Iris pigment epithelial cell (primary cell): Measurements from ENCODE around the gene ZNF664.
"Not testable (repeated sequence)": the region's sequence is repeated elsewhere in the genome, so short reads cannot be mapped to it uniquely, and the experiment has no call there.

Source experiments
- DNase-seq: peaks from one replicate; pipeline ENCODE4 v3.0.0-alpha.2; 2011; ENCODE audit warnings: low read depth

Gene ZNF664

DNA sequence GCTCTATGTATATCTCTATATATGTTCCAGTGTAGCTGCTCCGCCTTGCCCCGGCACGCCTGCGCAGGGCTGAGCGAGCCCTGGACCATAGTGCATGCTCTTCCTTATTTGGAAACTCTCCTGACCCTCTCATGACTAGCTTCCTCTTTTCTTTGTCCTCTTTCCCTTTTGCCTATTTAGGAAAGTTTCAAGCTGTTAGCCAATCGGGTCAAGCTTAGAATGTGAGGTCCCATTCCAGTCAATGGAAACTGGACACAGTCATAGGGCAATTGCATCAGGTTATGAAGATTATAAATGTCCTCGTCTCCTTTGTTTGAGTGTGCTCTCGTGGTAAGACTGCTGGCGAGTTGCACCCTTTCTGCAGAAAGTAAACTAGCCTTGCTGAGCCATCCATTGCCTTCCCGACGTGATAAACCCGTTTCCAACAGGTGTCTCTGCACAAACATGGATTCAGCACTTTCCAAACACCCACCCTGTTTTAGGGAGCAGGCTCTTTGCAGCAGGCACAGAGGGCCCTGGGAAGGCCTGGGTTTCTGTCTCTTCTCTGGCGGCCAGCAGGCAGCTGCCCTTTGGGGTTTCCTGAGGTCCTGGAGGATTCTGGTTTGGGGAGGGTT lies 31.3 kb upstream of the ZNF664 start:
- DNase-seq: peak; percentile 14

DNA sequence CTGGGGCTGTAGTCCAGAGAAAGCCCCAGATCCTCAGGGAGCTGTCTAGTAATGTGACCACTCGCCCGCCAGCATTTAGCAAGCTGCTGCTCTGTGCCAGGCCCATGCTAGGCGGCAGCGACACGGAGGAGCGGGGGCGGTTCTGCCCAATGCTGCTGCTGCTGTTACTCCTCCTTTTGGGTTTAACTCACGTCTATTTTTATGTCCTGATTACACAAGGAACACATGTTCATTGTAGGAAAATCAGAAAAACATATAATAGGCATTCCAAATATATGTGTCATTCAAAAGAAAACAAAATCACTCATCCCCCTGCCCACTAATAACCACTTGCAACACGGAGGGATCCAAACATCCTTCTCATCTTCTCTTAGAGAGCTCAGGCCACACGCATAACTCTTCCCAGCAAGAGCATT lies 30.8 kb upstream of the ZNF664 start:
- DNase-seq: peak; percentile 84

DNA sequence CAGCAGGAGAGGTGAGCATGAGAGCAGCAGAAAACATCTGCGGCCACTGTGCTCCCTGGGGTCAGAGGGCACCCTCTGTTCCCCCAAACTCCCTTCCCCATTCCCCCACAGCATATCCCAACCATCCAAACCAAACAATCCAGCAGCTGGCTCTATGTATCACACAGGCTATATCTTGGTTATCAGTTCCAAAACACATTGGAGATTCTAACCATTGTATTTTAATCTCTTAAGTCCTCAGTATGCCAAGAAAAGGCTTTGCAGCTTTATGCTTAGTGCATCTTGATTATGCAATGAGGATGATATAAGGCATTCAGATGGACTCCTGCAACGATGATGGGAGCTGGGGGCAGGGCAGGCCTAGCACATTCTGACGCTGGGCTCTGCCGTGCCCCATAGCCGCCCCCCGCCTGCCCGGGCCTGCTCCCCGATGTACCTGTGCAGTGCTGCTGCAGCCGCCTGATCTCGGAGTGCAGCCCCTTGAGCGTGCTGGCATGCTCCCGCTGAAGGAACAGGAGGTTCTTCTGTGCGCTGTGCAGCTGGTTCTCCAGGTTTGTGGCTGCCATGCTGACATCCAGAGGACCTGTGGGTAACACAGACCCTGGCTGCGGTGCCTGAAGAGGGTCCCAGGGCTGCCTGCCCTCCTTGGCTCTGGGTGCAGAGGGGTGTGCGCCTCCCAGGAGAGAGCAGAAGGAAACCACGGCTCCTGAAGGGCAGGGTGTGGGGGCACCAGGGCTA lies 29.9 kb upstream of the ZNF664 start:
- DNase-seq: peak; percentile 55

DNA sequence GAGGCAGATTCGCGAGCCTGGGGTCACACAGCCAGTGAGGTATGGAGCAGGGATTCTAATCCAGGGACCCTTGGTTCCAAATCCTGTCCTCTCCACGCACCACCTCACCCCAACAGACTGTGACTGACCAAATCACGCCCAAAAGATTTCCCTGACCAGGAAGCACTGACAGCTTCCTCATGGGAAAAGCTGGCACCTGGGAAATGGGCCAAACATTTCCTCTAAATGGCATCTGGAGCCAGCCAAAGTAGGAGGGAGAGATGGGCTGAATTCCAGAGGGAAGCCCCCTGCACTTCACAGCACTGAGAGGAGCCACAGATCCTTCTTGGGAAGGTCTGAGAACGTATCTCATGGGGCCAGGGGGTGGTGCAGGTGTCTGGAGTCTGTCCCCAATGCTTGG lies 29.2 kb upstream of the ZNF664 start:
- DNase-seq: no peak

DNA sequence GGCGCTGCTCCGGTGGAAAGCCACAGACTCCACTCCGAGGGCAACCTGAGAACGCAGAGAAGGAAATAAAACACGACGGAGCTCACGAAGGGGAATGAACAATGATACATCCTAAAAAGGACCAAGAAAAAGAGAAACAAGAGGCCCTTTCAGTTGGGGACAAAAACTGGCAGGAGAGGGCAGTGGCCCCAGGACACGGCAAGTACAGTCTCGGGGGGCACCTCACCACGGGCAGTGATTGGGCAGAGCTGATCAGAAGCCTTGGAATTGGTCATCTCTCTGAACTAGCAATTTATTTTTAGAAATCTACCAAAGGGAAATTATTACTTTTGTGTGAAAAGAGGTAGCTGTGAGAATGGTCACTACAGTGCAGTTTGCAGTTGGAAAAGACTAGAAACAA lies 28.3 kb upstream of the ZNF664 start:
- no peak for DNase-seq

DNA sequence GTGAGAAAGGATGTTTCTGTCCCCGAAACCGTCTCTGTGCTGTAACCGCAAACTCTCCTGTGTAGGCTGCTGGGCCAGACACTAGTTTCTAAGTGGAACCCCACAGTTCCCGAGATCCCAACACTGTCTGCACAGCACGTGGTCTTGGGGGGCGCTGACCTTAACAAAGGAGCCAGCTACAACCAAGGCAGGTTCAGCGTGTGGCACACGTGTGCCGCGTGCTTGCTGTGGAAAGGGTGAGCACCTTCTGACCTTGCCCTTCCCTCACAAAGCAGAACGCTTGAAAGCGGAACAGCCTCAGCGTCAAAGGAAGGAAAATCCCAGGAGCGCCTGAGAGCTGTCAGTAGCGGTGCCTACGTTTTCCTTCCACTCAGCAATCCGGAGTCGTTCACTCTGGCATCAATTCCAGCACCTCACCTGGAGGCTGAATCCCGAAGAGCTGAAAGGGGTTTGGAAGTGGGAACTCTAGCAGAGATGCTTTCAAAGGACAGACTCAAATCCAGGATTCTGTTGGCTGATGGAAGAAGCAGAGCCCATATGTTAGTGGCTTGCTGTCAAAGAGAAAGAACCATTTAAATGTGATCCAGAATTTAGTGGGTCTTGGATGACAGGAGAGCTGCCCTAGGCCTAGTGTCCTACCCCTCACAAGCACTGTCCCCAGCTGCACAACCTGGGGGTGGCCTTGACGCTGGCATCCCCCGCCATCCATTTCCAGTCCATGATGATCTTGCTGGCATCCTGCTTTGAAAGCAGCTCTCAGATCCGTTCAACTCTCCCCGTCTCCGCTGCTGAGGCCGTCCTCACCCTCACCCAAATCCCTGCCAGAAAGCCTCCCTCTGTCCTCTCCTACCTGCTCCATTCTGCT lies 27.5 kb upstream of the ZNF664 start:
- DNase-seq: no peak

DNA sequence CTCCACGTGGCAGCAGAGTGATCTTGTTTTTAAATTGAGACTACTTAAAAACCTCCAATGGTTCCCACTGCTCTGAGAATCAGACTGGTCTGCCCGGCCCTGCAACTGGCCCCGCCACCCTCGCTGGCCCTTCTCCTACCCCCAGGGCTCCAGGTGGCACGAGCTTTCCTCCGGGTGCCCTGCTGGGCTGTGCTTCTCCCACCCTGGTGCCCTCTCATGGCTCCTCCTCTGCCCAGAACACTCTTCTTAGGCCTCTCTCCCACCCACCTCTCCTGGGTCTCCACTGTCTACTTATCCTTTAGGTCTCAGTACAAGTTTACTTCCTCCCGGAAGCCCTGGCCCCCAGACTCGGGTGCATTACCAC lies 26.9 kb upstream of the ZNF664 start:
- no peak for DNase-seq

DNA sequence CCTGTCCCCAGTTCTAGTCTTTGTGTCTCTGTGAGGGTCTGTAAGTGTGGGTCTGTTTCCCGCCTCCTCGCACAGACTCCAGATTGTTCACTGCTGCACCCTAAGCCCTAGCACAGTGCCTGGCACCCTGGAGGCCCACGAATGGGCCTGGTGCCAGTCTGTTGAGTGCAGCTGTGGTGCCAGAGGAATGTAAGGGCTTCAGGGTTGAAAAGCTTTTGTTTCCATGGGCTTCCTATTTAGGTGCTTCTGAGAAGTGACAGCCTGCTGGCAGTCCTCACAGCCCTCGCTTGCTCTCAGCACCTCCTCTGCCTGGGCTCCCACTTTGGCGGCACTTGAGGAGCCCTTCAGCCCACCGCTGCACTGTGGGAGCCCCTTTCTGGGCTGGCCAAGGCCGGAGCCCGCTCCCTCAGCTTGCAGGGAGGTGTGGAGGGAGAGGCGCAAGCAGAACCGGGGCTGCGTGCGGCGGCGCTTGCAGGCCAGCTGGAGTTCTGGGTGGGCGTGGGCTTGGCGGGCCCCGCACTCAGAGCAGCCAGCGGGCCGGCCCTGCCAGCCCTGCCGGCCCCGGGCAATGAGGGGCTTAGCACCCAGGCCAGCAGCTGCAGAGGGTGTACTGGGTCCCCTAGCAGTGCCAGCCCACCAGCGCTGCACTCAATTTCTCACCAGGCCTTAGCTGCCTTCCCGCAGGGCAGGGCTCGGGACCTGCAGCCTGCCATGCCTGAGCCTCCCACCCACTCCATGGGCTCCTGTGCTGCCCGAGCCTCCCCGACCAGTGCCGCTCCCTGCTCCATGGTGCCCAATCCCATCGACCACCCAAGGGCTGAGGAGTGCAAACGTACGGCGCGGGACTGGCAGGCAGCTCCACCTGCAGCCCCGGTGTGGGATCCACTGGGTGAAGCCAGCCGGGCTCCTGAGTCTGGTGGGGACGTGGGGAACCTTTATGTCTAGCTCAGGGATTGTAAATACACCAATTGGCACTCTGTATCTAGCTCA lies 26.2 kb upstream of the ZNF664 start:
- not testable (repeated sequence) for DNase-seq

DNA sequence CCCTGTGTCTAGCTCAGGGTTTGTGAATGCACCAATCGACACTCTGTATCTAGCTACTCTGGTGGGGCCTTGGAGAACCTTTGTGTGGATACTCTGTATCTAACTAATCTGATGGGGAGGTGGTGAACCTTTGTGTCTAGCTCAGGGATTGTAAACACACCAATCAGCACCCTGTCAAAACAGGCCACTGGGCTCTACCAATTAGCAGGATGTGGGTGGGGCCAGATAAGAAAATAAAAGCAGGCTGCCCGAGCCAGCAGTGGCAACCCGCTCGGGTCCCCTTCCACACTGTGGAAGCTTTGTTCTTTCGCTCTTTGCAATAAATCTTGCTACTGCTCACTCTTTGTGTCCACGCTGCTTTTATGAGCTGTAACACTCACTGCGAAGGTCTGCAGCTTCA lies 25.5 kb upstream of the ZNF664 start:
- DNase-seq: not testable (repeated sequence)

DNA sequence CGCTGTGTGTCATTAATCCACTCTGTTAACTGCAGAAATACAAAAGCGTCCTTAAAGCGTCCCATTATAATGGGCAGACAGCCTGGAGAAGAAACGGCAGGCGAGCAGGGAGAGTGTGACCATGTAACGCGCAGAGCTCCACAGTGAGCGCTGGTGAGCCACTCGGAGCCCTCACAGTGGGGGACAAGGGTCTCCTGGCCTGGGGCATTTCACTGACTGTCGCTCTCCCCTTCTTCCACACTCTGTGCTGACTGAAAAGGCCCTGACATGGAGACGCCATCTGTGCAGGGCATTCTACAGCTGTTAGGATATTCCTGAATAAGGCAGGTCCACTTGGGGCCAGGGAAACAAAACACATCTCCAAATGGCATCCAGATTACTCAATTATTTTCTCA lies 24.6 kb upstream of the ZNF664 start:
- no peak for DNase-seq

DNA sequence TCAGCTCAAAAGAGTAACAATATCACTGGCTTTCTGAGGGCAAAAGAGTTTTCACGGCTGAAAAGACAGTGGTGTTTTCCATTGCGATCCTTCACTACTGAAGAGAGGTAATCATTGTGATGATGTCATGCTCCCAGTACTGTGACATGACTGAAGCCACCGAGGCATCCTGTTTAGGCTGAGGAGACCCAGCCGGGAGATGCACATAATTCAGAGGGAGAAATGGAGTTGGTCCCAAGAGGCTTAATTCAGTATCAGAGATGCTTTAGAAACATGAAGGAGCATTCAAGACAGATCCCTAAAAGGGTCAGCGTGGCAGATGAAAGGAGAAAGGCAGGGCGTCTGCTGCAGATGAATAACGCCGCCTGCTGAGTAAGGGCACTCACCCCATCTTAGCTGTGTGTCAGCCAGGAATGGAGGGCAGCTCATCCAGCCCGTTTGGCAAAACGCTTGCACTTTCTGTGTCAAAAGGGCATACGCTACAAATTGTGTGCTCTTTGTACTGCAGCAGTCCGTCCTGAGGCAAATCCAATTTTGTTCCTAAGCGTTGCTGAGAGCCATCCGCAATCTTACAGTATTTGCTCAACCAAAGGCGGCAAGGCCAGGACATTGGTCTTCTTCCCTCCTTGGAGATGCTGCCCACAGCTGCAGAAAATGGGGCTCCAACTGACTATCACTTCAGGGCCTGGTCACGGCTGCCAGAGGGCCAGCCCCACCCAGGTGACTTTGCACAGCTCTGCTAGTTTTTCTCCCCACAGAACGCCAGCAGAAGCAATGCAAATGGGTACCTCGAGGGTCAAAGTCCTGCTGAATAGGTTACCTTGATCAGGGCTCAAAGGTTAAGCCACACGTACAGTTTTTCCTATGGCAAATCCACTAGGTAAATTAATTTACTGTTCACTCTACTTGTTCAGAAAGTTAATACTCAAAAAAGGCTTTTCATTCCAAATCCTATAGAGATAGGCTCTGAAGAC lies 23.9 kb upstream of the ZNF664 start:
- DNase-seq: no peak

DNA sequence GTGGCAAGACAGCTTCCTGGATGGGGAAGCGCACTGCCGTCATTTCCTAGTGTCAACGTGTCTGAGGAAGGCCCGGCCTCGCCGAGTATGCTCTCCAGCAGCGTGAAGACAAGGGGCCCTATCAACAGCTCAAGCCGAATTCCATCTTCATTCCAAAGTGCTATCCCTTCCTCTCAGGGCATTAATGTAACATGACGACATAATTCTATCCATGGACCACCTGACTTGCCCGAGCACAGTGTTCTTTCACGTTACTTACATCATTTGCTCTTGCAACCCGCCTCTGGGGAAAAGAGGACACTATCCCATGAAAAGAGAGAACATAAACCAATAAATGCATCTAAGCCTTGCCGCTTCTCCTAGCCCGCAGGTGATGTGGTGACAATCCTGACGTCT lies 23.2 kb upstream of the ZNF664 start:
- DNase-seq: no peak

DNA sequence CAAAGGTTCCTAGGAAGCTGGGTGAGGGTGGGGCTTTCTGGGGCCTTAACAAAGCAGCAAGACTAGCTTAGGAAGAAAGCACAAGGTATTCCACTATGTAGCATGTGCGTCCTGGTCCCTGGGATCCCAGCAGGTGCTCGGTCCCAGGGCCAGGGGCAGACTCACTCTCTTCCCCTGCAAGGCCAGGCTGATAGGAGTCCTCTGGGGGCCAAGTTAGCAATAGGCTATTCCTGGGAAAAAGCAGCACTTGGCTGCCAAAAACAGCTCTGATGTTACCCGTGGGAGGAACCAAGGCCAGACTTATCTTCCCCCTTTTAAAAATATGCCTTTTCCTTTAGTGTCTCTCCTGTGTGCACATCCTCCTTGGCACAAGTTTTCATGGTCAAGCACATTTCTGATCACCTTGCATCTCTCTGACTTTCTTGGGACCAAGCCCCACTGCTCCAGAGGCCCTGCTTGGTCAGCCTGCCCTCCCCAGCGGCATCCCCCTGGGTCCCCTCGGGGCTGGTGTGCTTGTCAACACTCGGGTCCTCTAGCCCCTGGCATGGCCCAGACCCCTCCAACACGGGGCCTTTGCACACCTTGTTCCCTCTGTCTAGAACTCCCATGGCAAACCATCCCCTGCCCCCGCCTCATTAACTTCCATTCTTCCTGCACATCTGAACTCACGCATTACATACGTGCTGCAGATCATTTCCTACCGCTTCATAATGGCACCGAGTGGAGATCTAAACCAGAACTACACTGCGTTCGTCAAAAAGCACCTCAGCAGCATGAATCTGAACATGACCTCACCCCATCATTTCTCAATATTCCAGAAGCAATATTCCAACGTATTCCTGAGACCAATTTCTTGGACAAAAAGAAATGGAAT lies 22.3 kb upstream of the ZNF664 start:
- DNase-seq: no peak

DNA sequence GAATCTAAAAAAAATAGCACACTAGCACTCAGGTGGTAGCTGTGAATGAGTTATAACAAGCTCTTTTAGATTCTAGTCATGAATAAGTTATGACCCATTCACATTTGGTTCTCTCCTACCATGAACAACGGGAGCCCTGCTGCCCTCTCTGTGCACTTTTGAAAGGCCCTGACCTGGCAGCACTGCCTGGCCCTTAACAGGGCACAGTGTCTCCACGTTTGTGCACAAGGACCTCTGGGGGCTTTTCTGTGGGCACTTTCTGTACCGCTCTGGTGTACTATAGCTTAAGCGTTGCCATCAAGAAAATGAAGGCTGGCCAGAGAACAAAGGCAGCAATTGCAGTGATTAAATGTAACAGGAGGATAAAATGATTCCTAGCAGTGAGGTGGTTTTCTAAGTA lies 21.5 kb upstream of the ZNF664 start:
- DNase-seq: no peak

DNA sequence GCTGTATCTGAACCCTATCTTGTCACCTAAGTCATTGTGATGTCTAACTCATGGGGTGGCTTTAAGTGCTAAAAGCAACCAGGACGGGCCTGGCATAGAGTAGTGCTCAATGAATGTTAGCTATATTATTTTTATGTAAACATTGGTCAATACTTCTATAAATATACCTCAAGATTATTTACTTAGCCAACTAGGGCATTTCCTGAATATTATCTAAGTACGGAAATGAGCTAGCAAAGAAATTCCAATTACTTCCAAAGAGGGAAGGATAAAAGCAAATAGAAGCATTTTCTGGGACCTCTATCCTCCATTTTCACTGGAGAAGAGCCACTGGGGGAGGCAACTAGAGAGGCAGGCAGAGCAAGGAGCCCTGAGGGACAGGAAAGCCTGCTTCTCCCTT lies 21.0 kb upstream of the ZNF664 start:
- DNase-seq: no peak

DNA sequence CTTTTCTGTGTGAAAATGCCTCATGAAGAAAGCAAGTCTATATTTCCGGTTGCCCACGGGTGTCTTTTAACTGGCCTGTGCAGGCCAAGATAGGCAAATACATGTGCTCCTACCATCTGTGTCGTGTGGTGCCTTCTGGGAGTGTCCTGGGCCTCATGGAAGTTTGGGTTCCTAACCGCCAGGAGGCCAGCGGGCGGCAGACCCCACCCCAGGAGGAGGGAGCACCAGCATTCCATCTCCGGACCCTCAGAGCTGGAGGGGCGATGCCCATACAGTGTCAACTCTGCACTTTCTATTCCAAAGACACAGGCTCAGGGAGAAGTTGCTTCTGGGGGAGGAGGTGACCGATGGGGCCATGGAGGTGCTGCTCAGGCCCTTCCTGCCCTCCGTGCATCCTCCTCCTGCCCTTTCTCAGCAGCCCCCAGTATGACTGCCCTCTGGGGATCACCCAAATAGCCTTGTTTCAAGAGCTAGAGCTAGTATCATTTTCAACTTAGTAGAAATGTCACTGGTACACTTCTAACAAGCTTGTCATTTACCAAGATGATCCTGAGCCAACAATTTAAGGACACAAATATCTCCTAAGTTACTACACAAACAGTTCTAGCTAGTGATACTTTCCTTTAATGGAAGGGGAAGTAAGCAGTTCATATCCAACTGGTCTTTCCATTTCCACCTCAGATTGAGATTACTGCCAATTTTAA lies 18.2 kb upstream of the ZNF664 start:
- no peak for DNase-seq

DNA sequence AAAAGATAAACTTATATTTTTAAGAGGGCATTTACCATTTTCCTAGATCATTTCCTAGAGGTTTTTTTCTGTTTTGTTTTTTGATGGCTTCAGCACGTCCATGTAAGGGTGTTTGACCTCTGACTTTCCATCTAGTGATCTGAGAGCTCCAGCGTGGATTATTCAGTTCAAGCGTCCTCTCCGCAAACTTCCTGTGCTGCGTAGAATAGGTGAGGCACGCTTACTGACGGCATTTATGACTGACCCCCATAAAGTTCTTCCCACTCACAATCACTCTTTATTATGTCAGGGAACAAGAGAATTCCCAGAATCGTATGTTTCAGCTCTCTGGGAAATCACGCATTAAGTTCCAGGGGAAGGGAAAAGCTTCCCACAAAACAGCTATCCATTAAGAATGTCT lies 16.8 kb upstream of the ZNF664 start:
- DNase-seq: no peak

DNA sequence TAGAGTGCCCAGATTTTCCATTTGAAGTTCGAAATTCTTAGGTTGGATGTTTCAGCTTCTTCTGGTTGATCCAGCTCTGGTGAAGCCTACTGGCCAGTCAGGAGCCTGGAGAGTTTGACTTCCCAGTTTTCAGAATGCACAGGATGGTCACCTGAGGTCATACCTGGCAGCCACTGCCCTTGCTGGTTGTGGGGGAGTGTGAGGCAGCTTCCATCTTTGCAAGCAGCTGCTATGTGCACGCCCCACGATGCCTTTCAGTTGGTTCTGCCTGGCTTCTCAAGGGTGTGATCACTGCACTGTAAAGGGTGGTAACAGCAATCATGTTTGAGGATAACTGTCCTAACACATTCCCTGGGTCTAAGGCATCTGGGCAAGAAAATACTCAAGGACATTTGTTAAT lies 15.8 kb upstream of the ZNF664 start:
- no peak for DNase-seq

DNA sequence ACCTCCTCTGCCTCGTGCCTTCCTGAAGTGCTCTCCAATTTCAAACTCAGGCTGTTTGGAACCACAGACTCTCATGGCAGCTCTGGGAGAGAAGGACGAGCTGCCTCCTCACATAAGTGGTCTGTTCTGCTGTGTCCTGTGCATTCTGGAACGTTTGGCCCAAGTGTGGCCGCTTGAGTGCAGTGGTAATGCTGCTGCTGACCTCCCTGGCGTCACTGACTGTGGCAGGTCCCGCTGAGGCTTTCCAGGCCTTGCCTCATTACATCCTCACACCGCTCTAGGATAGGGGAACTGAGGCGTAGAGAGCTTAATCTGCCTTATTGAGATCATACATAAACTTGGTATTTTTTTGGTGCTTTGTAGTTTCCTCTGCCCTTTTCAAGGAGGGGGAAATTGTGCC lies 14.6 kb upstream of the ZNF664 start:
- DNase-seq: no peak
